ENCODE measurements around the gene ZNF557. TPM values are rescaled to one million over a fixed set of nuclear protein-coding genes. Genes with fewer than 3 reads are reported as not detected.

Gene ZNF557
- 15.8 and 22.9 TPM in 2 replicates for total RNA-seq

DNA sequence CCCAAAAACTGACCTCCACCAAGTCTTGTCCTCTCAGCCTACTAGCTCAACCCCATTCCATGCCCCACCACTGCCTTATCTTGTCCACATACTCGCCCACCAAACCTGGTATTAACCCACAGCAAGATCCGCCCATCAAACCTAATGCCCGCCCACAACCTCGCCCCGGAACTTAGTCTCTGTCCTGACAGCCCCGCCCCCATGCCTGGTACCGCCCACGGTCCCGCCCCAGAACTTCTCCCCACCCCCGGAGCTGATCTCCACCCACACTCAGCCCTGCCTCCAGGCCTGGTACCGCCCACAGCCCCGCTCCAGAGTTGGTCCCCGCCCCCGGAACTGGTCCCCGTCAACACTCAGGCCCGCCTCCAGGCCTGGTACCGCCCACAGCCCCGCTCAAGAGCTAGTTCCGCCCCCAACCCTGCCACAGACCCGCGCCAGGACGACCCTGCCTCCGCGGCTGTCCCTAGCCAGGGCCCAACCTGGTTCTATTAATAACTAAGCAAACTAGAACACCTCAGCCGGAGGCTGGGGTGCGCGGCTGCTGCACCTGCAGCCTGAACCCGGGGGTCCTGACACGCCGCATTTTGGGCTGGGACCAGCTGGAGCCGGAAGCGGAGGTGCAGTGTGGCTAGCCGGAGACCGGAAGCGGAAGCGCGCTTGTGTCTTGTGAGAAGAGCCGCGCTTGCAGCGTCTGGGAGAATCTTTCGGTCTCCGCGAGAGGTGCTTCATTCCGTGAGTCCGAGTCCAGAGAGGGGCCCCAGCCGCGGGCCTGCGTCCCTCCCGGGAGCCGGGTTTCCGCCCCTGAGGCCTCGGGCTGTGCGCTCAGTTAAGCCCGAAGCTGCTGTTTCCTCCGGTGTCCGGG, at the start of gene ZNF557:
Gene ZNF557 (plus strand): TSS at position 662 of the 862 bp plus-strand sequence. CDS start 5,372 bp downstream, outside the sequence.

GRCh38 chr19:7021331-7021730, 48.2 kb upstream of the ZNF557 start, which contains the start of gene MBD3L2B:
MBD3L2B (minus strand) TSS chr19:7021431; CDS start chr19:7021397, 34 bp downstream.

GRCh38 chr19:7030278-7030677, 39.2 kb upstream of the ZNF557 start, which contains the start of gene MBD3L5:
MBD3L5 (plus strand) TSS chr19:7030578; CDS start chr19:7030612, 34 bp downstream.

DNA sequence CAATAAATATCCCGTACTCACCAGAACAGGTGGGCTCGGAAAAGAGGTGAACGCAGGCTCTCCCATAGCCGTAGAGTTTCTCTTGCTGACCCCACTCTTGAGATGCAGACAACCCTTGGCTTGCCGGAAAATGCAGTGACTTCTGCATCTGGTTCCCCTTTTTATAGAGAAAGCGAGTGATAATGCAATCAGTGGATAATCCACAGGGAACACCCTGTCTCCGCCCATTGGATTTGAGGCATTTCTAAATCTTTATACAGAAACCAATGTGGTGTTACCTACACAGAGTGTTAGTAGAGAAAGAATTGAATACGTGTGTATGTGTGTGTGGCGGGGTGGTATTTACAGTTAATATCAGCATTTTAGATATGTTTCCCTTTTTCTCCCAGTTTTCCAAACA, 29.4 kb upstream of the ZNF557 start, which contains the start of gene MBD3L4:
Gene MBD3L4 (minus strand): TSS at position 101 of the 400 bp plus-strand sequence. CDS start 35 bp downstream, at position 66.

DNA sequence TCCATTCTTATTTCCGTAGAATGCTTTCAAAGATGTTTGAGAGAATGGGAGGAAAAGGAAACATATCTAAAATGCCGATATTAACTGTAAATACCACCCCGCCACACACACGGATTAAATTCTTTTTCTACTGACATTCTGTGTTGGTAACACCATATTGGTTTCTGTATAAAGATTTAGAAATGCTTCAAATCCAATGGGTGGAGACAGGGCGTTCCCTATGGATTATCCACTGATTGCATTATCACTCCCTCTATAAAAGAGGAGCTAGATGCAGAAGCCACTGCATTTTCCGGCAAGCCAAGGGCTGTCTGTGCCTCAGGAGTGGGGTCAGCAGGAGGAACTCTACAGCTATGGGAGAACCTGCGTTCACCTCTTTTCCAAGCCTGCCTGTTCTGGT, 20.5 kb upstream of the ZNF557 start, which contains the start of gene MBD3L2:
Gene MBD3L2 (plus strand): TSS at position 301 of the 400 bp plus-strand sequence. CDS start 53 bp downstream, at position 354.

DNA sequence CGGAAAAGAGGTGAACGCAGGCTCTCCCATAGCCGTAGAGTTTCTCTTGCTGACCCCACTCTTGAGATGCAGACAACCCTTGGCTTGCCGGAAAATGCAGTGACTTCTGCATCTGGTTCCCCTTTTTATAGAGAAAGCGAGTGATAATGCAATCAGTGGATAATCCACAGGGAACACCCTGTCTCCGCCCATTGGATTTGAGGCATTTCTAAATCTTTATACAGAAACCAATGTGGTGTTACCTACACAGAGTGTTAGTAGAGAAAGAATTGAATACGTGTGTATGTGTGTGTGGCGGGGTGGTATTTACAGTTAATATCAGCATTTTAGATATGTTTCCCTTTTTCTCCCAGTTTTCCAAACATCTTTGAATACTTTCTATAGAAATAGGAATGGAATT, 10.9 kb upstream of the ZNF557 start, which contains the start of gene MBD3L3:
Gene MBD3L3 (minus strand): TSS at position 101 of the 400 bp plus-strand sequence. CDS start 71 bp downstream, at position 30.

Other genes with a start within 250 kb of the ZNF557 start
- gene ADGRE1, start 182.1 kb upstream of the ZNF557 start, total RNA-seq, result not detected in 2 replicates
- not detected in 2 replicates for gene MBD3L2B, start 48.3 kb upstream of the ZNF557 start, total RNA-seq
- gene MBD3L5, start 39.1 kb upstream of the ZNF557 start, total RNA-seq, result not detected in 2 replicates
- gene MBD3L4, start 29.5 kb upstream of the ZNF557 start, total RNA-seq, result not detected in 2 replicates
- not detected in 2 replicates for gene MBD3L2, start 20.4 kb upstream of the ZNF557 start, total RNA-seq
- gene MBD3L3, start 11.0 kb upstream of the ZNF557 start, total RNA-seq, result not detected in 2 replicates
- gene INSR, start 224.7 kb downstream of the ZNF557 start, total RNA-seq, result 23.4 and 36.7 TPM in 2 replicates